NOMO-1 treated with dmso at 0.1 percent for 144 hours (cell line): Measurements from ENCODE around the gene PACC1.

Experiments used
- DNase-seq: peaks from one replicate; lab custom pipeline; 2025; ENCODE audit not compliant: unreplicated experiment; lab: John Stamatoyannopoulos, UW

The PACC1 gene

GRCh38 chr1:212438831-212439237 is 24.1 kb upstream of the PACC1 start:
- no peak for DNase-seq

DNA sequence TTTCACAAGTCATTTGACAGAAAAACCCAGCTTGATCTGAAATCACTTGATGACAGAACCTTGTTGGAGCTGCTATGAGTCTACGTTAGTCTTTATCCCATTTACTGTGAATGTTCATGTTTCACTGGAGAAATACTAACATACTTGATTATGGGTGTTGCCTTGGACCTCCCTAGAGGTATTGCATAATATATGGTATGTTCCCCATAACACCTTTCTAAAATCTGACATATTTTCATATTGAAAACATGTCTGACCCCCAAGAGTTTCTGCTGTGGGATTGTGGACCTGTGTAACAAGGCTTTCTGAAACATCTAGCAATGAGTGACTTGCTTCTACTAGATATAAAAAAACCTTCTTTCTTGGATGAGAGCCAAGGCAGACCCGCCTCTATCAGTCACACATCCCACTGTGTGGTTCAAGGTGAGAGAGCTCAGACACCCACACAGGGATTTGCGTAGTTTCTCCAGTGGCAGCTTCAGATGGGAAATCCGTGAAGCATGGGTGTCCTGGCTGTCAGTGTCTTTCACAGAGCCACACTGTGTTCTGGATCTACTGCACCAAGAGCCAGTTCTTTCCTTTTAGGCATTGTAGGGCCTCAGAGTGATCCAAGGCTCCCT is 22.6 kb upstream of the PACC1 start:
- DNase-seq: no peak

DNA sequence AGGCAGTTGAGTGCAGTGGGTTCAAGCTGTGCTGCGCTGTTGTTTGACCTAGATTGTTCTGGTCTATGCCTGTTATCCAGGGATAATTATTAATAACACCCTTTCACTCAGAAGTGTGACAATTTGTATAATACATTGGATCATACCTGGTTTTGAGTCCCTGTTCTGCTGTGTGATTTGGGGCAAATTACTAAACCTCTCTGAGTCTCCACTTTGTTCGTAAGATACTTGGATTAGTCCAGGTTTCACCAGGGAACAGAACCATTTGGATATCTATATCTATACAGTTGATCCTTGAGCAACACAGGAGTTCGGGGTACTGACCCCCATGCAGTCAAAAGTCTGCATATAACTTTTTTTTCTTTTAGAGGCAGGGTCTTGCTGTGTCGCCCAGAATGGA is 20.3 kb upstream of the PACC1 start:
- DNase-seq: no peak

- no peak for DNase-seq
Observed at GRCh38 chr1:212433577-212434462, 19.1 kb upstream of the PACC1 start.

DNA sequence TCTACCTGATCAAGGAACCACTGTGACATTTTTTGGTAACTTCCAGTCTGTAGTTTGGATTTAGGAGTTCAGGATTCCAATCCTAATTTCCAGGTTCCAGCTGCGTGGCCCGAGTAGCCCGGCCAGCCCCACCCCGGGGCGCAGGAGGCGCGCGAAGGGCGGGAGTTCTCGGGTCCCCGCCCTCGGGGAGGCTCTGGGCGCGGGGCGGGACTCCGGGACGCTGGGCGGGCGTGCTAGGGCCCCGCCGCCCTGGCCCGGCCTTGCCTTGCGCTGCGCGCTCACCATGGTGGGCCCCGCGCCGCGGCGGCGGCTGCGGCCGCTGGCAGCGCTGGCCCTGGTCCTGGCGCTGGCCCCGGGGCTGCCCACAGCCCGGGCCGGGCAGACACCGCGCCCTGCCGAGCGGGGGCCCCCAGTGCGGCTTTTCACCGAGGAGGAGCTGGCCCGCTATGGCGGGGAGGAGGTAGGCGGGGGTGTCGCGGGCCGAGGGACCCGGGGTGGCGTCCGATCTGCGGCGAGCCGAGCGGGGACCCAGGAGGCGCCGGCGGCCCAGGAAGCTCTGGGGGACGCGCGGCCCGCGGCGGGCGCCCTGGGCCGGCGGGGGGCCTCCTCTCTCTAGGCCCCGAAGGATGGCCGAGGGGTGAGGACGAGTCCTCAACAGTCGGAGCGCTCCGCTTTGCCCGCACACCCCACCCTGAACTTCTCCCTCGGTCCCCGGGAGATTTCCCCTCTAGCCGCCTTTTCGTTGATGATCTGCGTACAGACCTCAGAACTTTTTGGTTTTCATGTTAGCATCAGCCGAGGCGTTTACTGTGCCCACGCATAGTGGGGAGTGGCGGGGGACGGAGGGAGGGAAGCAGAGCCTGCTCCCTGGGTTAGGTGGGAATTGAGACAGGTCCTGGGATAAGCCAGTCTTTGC is 18.2 kb upstream of the PACC1 start, which contains the start of gene NENF:
Gene NENF, plus strand, starts transcription at position 260 of the 916 bp plus-strand sequence. Its CDS starts 24 bp downstream, at position 284.
- DNase-seq: peak; percentile 67

DNA sequence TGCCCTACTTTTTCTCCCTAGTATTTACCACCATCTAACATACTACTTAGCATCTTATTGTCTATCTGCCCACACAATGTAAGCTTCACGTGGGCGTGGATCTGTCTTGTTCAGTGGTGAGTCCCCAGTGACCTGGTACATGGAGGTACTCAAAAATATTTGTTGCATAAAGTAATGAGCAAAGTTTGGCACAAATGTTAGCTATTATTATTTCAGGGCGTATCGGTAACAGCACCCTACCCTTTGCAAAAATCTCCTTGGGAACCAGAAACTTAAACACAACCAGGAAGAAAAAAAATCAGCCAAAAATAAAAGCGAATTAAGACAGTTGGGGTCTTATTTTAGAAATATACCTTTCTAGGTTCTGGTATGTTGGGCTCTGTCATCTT is 17.6 kb upstream of the PACC1 start:
- DNase-seq: no peak

DNA sequence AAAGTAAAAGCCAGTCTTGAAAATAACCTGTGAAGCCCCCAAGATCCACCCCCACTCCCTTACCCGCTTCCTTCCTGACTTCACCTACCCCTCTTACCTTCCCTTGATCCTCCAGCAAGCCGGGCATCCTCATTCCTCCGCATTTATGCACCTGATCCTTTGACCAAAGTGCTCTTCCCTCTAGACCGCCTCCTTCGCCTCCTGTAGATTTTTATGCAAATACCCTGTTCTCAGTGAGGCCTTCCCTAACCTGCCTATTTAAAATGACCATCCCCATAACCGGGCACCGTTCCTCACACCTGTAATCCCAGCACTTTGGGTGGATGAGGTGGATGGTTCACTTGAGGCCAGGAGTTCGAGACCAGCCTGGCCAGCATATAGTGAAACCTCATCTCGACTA is 17.0 kb upstream of the PACC1 start:
- no peak for DNase-seq

- no peak for DNase-seq
Observed at GRCh38 chr1:212430955-212431394, 16.3 kb upstream of the PACC1 start.

- DNase-seq: no peak
Observed at GRCh38 chr1:212430416-212430815, 15.7 kb upstream of the PACC1 start.

GRCh38 chr1:212428496-212428895 is 13.8 kb upstream of the PACC1 start:
- no peak for DNase-seq

- no peak for DNase-seq
Observed at GRCh38 chr1:212423879-212424278, 9.2 kb upstream of the PACC1 start.

DNA sequence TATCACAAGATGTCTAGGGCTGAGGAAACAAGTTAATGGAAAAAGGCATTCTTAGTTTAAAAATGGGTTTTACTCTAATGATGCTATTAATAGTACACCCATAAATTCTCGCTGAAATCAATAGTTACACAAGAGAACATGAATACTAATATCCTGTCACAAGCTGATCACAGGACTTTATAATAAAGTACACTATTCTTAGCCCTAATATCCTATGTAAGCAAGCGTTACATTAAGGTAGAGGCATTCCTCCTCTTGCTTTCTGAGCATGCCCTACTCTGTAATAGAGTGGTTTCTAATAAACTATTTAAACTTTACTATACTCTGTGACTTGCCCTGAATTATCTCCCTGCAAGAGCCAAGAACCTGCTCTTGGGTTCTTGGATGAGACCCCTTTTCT is 6.5 kb upstream of the PACC1 start:
- no peak for DNase-seq

DNA sequence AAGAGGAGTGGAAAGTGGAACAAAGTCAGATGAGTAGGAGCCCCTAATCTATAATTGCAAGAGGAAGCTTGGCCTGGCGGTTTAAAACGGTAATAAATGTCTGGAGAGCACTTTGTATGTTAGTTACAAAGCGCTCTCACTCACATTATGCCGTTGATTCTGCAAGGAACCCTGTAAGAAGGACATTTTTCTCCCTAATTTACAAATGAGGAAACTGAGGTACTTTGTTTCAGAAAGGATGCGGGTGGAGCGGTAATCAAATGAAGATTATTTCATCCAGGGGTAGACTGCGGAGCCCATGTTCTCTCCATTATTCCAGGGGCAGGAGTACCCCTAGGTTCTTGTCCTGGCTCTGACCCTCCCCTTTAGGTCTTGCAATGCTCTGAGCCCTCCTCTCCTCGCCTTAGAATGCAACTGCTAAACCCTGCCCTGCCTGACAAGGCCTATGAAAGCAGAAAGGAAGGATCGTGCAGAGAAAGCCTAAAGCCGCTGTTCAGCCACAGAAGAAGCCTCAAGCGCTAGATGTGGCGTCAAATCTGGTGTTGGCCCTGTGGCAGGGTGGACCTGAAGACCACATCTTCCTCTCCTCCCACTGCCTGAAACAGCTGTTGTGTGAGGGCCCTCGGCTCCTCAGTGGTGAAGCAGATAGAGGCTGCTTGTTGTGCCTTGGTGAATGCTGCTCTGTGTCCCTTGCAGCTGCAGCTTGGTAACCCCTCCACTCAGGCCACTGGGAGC is 588 bp upstream of the PACC1 start:
- DNase-seq: peak; percentile 68

GRCh38 chr1:212413902-212414327 is 771 bp downstream of the PACC1 start:
- DNase-seq: no peak

DNA sequence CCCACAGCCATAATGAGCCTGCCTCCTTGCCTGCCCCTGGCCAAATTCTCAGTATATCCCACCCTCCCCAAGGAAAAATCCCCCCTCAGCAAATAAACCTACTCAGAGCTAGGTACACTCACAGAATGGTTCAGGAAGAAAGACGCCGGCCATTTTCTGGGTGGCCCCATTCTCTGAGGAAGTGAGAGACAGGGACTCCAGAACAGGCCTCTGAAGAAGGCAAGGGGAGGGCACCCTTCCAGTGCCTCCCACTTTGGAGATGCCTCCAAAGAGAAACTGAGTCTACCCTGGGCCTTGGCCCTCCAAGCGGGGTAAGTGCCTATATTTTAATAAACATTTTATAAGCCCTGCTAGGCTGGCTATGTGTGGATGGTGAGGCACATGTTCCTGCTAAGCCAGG is 2.3 kb downstream of the PACC1 start:
- DNase-seq: no peak

DNA sequence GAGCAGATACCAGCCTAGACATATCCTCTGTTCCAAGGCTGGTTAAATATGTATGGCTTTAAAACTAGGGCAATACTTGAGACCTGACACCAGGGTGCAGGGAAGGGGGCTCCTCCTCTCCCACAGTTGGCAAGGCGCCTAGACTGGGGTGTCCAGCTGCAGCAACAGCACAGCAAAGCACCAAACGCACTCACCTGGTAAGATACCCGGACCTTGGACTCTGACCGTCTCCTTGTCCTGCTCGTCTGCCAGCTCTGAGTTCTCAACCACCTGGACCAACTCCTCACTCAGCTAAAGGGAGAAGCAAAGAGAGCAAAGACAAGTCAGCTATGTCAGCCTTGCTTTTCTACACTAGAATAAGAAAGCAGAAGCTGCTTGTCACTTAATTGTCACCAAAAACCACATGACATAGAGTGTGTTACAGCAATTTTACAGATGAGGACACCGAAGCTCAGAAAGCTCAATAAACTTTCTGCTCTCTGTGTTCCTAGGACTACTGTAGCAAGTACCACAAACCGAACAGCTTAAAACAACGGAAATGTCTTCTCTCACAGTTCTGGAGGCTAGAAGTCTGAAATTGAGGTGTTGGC is 4.4 kb downstream of the PACC1 start:
- peak; percentile 30 for DNase-seq

DNA sequence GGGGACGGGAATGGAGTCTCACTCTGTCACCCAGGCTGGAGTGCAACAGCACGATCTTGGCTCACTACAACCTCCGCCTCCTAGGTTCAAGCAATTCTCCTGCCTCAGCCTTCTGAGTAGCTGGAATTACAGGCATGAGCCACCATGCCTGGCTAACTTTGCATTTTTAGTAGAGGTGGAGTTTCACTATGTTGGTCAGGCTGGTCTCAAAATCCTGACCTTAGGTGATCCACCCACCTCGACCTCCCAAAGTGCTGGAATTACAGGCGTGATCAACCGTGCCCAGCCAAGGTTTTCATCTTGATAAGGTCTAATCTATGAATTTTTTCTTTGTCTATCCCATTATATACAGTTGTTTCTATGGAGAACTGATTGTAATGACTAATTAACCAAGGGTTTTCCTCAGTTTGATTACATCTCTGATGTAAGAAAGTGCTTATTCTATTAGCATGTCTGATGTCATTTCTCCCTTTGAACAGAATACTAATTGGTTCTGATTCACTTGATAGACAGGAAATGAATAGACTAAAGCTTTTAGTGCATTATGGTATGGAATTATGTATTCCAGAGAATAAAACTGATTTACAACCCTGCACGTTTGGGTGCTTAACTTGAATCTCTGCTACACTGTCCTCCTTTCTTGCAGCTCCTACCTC is 11.9 kb downstream of the PACC1 start:
- DNase-seq: no peak

DNA sequence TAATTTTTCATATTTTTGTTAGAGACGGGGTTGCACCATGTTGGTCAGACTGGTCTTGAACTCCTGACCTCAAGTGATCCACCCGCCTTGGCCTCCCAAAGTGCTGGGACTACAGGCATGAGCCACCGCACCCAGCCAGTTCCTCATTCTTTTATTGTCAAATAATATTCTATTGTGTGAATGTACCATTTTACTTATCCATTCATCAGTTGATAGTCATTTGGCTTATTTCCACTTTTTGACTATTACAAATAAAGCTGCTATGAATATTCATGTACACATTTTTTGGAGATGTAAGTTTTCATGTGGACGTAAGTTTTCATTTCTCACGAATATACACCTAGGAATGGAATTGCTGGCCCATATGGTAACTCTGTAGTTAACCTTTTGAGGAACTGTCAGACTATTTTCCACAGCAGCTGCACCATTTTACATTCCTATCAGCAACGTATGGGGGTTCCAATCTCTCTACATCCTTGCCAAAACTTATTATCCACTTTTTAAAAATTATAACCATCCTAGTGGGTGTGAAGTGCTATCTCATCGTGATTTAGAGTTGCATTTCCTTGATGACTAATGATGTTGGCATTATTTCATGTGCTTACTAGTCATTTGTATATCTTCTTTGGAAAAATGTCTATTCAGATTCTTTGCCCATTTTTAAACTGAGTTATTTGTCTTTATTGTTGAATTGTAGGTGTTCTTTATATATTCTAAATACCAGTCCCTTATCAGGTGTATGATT is 12.7 kb downstream of the PACC1 start:
- DNase-seq: no peak

- no peak for DNase-seq
Observed at GRCh38 chr1:212401042-212401441, 13.6 kb downstream of the PACC1 start.
